Measurements from ENCODE around the gene NUTF2.

DNA sequence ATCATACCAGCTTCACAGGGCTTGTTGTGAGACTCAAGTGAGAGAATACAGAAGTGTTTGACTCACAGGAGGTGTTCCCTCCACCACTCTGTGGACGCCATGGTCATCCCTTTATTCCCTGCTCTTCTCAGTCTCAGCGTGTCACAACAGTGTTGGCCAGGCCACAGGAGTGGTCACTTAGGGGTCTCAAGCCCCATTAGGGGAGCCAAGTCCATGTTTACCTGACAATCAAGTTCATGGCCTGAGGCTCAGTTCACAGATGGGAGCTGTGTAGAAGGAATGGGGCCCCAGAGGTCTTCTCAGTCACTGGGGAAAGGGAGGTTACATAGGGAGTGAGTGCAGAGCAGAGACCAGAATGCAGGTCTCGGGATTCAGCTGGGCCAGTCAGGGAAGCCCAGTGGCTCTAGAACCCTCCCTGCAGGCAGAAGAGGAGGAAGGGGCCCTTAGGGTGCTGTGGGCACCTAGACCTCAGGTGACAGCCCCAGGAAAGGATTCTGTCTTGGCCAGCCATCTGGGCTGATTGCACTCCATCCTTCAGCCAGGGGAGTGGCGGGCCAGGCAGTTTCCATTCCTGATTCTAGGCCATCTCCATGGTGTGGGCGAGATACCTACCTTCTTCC lies 10.3 kb downstream of the NUTF2 start:
- TF ChIP-seq POLR2A (IDR thresholded peaks at IDR 0.05; ENCODE audit: borderline replicate concordance, extremely low read depth, insufficient read depth, insufficient read length) (no peak), EGR1 (IDR thresholded peaks at IDR 0.05; ENCODE audit: low read depth) (no peak), SIN3A (IDR thresholded peaks at IDR 0.05; ENCODE audit: low read depth) (no peak), YY1 (IDR thresholded peaks at IDR 0.05; ENCODE audit: extremely low read depth, insufficient replicate concordance, low read depth, low read length) (no peak), EZH2phosphoT487 (IDR thresholded peaks at IDR 0.05; ENCODE audit: borderline replicate concordance) (no peak), TCF7L2 (IDR thresholded peaks at IDR 0.05; ENCODE audit: borderline replicate concordance, extremely low read depth, insufficient read depth, insufficient read length) (no peak), EZH2 (IDR thresholded peaks at IDR 0.05) (no peak), RAD21 (IDR thresholded peaks at IDR 0.05; ENCODE audit: low read depth) (no peak), JUND (IDR thresholded peaks at IDR 0.05) (no peak), SP1 (IDR thresholded peaks at IDR 0.05; ENCODE audit: low read depth) (no peak)
- TF ChIP-seq, protein P1, sequence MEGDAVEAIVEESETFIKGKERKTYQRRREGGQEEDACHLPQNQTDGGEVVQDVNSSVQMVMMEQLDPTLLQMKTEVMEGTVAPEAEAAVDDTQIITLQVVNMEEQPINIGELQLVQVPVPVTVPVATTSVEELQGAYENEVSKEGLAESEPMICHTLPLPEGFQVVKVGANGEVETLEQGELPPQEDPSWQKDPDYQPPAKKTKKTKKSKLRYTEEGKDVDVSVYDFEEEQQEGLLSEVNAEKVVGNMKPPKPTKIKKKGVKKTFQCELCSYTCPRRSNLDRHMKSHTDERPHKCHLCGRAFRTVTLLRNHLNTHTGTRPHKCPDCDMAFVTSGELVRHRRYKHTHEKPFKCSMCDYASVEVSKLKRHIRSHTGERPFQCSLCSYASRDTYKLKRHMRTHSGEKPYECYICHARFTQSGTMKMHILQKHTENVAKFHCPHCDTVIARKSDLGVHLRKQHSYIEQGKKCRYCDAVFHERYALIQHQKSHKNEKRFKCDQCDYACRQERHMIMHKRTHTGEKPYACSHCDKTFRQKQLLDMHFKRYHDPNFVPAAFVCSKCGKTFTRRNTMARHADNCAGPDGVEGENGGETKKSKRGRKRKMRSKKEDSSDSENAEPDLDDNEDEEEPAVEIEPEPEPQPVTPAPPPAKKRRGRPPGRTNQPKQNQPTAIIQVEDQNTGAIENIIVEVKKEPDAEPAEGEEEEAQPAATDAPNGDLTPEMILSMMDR (IDR thresholded peaks at IDR 0.05 in 2 of 3, conservative IDR thresholded peaks at IDR 0.05 in 1 of 3; ENCODE audit: borderline replicate concordance in 1 of 3, insufficient read depth in 1 of 3, low read depth in 2 of 3, low read length in 2 of 3), result no peak
- TF ChIP-seq, protein P2, sequence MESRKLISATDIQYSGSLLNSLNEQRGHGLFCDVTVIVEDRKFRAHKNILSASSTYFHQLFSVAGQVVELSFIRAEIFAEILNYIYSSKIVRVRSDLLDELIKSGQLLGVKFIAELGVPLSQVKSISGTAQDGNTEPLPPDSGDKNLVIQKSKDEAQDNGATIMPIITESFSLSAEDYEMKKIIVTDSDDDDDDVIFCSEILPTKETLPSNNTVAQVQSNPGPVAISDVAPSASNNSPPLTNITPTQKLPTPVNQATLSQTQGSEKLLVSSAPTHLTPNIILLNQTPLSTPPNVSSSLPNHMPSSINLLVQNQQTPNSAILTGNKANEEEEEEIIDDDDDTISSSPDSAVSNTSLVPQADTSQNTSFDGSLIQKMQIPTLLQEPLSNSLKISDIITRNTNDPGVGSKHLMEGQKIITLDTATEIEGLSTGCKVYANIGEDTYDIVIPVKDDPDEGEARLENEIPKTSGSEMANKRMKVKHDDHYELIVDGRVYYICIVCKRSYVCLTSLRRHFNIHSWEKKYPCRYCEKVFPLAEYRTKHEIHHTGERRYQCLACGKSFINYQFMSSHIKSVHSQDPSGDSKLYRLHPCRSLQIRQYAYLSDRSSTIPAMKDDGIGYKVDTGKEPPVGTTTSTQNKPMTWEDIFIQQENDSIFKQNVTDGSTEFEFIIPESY (IDR thresholded peaks at IDR 0.05; ENCODE audit: extremely low read depth, insufficient replicate concordance, low read length), result no peak
- TF ChIP-seq, protein P3, sequence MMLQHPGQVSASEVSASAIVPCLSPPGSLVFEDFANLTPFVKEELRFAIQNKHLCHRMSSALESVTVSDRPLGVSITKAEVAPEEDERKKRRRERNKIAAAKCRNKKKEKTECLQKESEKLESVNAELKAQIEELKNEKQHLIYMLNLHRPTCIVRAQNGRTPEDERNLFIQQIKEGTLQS (IDR thresholded peaks at IDR 0.05), result no peak
- TF ChIP-seq, protein P4, sequence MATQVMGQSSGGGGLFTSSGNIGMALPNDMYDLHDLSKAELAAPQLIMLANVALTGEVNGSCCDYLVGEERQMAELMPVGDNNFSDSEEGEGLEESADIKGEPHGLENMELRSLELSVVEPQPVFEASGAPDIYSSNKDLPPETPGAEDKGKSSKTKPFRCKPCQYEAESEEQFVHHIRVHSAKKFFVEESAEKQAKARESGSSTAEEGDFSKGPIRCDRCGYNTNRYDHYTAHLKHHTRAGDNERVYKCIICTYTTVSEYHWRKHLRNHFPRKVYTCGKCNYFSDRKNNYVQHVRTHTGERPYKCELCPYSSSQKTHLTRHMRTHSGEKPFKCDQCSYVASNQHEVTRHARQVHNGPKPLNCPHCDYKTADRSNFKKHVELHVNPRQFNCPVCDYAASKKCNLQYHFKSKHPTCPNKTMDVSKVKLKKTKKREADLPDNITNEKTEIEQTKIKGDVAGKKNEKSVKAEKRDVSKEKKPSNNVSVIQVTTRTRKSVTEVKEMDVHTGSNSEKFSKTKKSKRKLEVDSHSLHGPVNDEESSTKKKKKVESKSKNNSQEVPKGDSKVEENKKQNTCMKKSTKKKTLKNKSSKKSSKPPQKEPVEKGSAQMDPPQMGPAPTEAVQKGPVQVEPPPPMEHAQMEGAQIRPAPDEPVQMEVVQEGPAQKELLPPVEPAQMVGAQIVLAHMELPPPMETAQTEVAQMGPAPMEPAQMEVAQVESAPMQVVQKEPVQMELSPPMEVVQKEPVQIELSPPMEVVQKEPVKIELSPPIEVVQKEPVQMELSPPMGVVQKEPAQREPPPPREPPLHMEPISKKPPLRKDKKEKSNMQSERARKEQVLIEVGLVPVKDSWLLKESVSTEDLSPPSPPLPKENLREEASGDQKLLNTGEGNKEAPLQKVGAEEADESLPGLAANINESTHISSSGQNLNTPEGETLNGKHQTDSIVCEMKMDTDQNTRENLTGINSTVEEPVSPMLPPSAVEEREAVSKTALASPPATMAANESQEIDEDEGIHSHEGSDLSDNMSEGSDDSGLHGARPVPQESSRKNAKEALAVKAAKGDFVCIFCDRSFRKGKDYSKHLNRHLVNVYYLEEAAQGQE (IDR thresholded peaks at IDR 0.05; ENCODE audit: low read depth), result no peak
